Esophagus (tissue), 2 donors: Measurements from ENCODE around the gene MGST2. TPM values are rescaled to one million over a fixed set of nuclear protein-coding genes. Genes with fewer than 3 reads are reported as not detected.

ENCODE experiments used
- H3K27ac ChIP-seq, 2 donors: one replicate each; pipeline ENCODE4 v1.5.1; 2013; ENCODE audit warnings: low read depth in 2 of 2, mild to moderate bottlenecking in 2 of 2, inconsistent platforms in 1 of 2, low read length in 1 of 2, moderate library complexity in 1 of 2
- H3K27me3 ChIP-seq, 2 donors: one replicate each; pipeline ENCODE4 v1.6.1; 2013; ENCODE audit warnings: low read length in 2 of 2, control low read depth in 1 of 2, mild to moderate bottlenecking in 1 of 2; ENCODE audit not compliant: insufficient read depth in 2 of 2, control insufficient read depth in 1 of 2
- H3K36me3 ChIP-seq, 2 donors: one replicate each; pipeline ENCODE4 v1.6.1; 2013; ENCODE audit warnings: low read length in 1 of 2; ENCODE audit not compliant: control insufficient read depth in 2 of 2, insufficient read depth in 2 of 2
- H3K4me1 ChIP-seq, 2 donors: one replicate each; pipeline ENCODE4 v1.6.1; 2013; ENCODE audit warnings: low read length in 1 of 2; ENCODE audit not compliant: control insufficient read depth in 2 of 2, insufficient read depth in 2 of 2
- H3K4me3 ChIP-seq, 2 donors: one replicate each; pipeline ENCODE4 v1.5.1; 2013; ENCODE audit warnings: low read length in 2 of 2, mild to moderate bottlenecking in 2 of 2, low read depth in 1 of 2, moderate library complexity in 1 of 2
- H3K9me3 ChIP-seq, 2 donors: one replicate each; pipeline ENCODE4 v1.6.1; 2013; ENCODE audit warnings: mild to moderate bottlenecking in 2 of 2, low read depth in 1 of 2, low read length in 1 of 2, moderate library complexity in 1 of 2; ENCODE audit not compliant: control insufficient read depth in 2 of 2, insufficient read depth in 1 of 2
- WGBS, 2 donors: extraction: QIAGEN DNeasy Blood & Tissue Kit; methylation state at CpG; one replicate each; pipeline ENCODE4 v1.1.7; 2013; 5-methylcytosine and 5-hydroxymethylcytosine counted together
- polyA plus RNA-seq, 2 donors: library from polyadenylated mRNA; stranded (reverse); fragments of 200-250 nt; gene quantifications; one replicate each; pipeline ENCODE4 v1.2.3, GENCODE V29; 2013
- donor health status: healthy with polysubstance abuse.
- donor health status: Bipolar disorder and iron deficiency.

The MGST2 gene
- polyA plus RNA-seq, 2 donors = 232 to 331 TPM

- peak overlapping the region; percentile 33 to 82 for H3K4me3 ChIP-seq
- WGBS, 2 donors = 28 to 30% methylated on average over 11 of the region's 11 CpGs
- H3K27ac ChIP-seq = peak overlapping the region; percentile 77 to 88
- H3K36me3 ChIP-seq = no peaks in the 10 kb centered on the region
- H3K27me3 ChIP-seq = no peaks in the 10 kb centered on the region
- no peaks in the 10 kb centered on the region for H3K9me3 ChIP-seq
- H3K4me1 ChIP-seq = peaks cover 4 to 11% of the 10 kb centered on the region in 2 donors
These were observed 1.2 kb downstream of the MGST2 start for GRCh38 chr4:139666735-139667281.

- WGBS, 2 donors = 44 to 66% methylated on average over 2 of the region's 2 CpGs
- H3K4me3 ChIP-seq = peak overlapping the region in 1 of 2 donors; percentile 16
- peaks cover 4 to 11% of the 10 kb centered on the region in 2 donors for H3K4me1 ChIP-seq
- no peaks in the 10 kb centered on the region for H3K36me3 ChIP-seq
- H3K27ac ChIP-seq = no peak overlapping the region
- H3K27me3 ChIP-seq = no peaks in the 10 kb centered on the region
- H3K9me3 ChIP-seq = no peaks in the 10 kb centered on the region
These were observed 2.4 kb downstream of the MGST2 start for GRCh38 chr4:139668036-139668435.

GRCh38 chr4:139668658-139669201 is 3.1 kb downstream of the MGST2 start:
- Histone ChIP-seq H3K4me1 (peaks cover 4 to 11% of the 10 kb centered on the region in 2 donors), H3K27ac (no peak overlapping the region)
- WGBS, 2 donors = 84 to 86% methylated on average over 4 of the region's 4 CpGs

GRCh38 chr4:139669335-139669734 is 3.7 kb downstream of the MGST2 start:
- H3K27me3 ChIP-seq = no peaks in the 10 kb centered on the region
- H3K27ac ChIP-seq = no peak overlapping the region
- H3K4me3 ChIP-seq = no peak overlapping the region
- H3K4me1 ChIP-seq = peaks cover 4 to 11% of the 10 kb centered on the region in 2 donors
- WGBS, 2 donors = 78 to 83% methylated on average over 6 of the region's 6 CpGs
- H3K9me3 ChIP-seq = no peaks in the 10 kb centered on the region
- H3K36me3 ChIP-seq = no peaks in the 10 kb centered on the region

More at GRCh38 chr4:139668658-139669201, 3.1 kb downstream of the MGST2 start:
- Histone ChIP-seq H3K9me3 (no peaks in the 10 kb centered on the region), H3K27me3 (no peaks in the 10 kb centered on the region), H3K36me3 (no peaks in the 10 kb centered on the region), H3K4me3 (no peak overlapping the region)

- H3K9me3 ChIP-seq = no peaks in the 10 kb centered on the region
- no peaks in the 10 kb centered on the region for H3K27me3 ChIP-seq
- no peak overlapping the region for H3K4me3 ChIP-seq
- H3K27ac ChIP-seq = no peak overlapping the region
- WGBS, 2 donors = 56 to 77% methylated on average over 6 of the region's 6 CpGs
- H3K36me3 ChIP-seq = no peaks in the 10 kb centered on the region
- H3K4me1 ChIP-seq = peaks cover 4 to 7% of the 10 kb centered on the region in 2 donors
These were observed 4.3 kb downstream of the MGST2 start for GRCh38 chr4:139669890-139670289.

GRCh38 chr4:139670775-139671174 is 5.2 kb downstream of the MGST2 start:
- Histone ChIP-seq H3K4me3 (no peak overlapping the region), H3K36me3 (no peaks in the 10 kb centered on the region), H3K9me3 (no peaks in the 10 kb centered on the region), H3K27ac (no peak overlapping the region), H3K27me3 (no peaks in the 10 kb centered on the region), H3K4me1 (peaks cover 4 to 6% of the 10 kb centered on the region in 2 donors)
- 88 to 91% methylated on average over 3 of the region's 3 CpGs for WGBS, 2 donors

GRCh38 chr4:139672215-139672614 is 6.6 kb downstream of the MGST2 start:
- Histone ChIP-seq H3K4me1 (peaks cover 4 to 10% of the 10 kb centered on the region in 2 donors), H3K9me3 (no peaks in the 10 kb centered on the region), H3K27ac (no peak overlapping the region), H3K27me3 (no peaks in the 10 kb centered on the region), H3K36me3 (no peaks in the 10 kb centered on the region), H3K4me3 (no peak overlapping the region)
- WGBS, 2 donors = 96 to 100% methylated on average over 2 of the region's 2 CpGs

- peaks cover 4 to 8% of the 10 kb centered on the region in 2 donors for H3K4me1 ChIP-seq
- H3K27ac ChIP-seq = no peak overlapping the region
- H3K4me3 ChIP-seq = no peak overlapping the region
- no peaks in the 10 kb centered on the region for H3K9me3 ChIP-seq
- WGBS, 2 donors = 91 to 93% methylated on average over 4 of the region's 4 CpGs
- no peaks in the 10 kb centered on the region for H3K27me3 ChIP-seq
- no peaks in the 10 kb centered on the region for H3K36me3 ChIP-seq
These were observed 7.1 kb downstream of the MGST2 start for GRCh38 chr4:139672732-139673131.

- H3K9me3 ChIP-seq = no peaks in the 10 kb centered on the region
- H3K27me3 ChIP-seq = no peaks in the 10 kb centered on the region
- H3K4me1 ChIP-seq = peaks cover 0 to 4% of the 10 kb centered on the region in 2 donors
- 86% methylated on average over 10 of the region's 10 CpGs for WGBS, 2 donors
- H3K27ac ChIP-seq = peak overlapping the region in 1 of 2 donors; percentile 18
- H3K36me3 ChIP-seq = peaks cover 0 to 2% of the 10 kb centered on the region in 2 donors
- no peak overlapping the region for H3K4me3 ChIP-seq
These were observed 9.4 kb downstream of the MGST2 start for GRCh38 chr4:139674875-139675550.
